Measurements from ENCODE around the gene ARSB. TPM values are rescaled to one million over a fixed set of nuclear protein-coding genes. Genes with fewer than 3 reads are reported as not detected.
"Not testable (repeated sequence)": the region's sequence is repeated elsewhere in the genome, so short reads cannot be mapped to it uniquely, and the experiment has no call there.

Gene ARSB
- total RNA-seq, 1 donor from 2014 or later: 9.7 TPM

DNA sequence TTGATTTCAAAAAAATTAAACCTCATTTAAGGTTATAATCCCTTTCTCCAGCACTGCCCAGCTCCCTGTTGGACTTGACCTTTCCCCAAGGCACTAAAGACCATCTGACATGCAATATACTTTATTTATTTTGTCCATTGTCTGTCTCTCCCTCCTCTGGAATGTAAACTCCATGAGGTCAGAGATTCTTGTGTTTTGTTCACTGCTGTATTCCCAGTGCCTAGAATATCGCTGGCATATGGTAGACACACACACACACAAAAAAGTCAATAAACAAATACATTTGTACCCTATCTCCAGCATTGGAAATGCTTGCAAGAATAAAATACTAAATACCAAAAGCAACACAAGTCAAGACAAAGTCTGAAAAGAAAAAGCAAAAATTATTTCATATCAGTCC lies 17.3 kb upstream of the ARSB start:
- DNase-seq (no peak), ATAC-seq (ENCODE audit: poor library complexity) (no peak)
- intact Hi-C loops (cut with DNase I): no loop called here

DNA sequence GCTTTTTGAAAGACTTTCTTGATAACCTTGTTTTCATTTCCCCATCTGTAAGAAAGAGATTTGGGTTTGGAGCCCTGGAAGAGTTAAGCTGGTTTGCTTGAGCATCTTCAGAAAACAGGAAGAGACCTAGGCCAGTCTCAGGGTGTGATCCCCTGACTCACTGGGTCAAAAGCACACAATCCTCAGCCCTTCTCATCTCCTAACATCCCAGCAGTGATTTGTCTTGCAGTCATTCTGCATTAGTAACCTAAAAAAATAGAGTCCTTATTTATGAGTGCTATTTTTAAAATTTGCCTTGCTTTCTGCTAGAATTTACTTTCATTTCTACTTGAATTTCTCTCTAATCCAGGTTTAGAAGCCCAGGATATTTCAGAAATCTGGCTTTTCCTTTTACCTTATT lies 16.4 kb upstream of the ARSB start:
- intact Hi-C loops (cut with DNase I): no loop called here
- ATAC-seq (ENCODE audit: poor library complexity) (no peak), DNase-seq (no peak)

- ATAC-seq (ENCODE audit: poor library complexity) (no peak), DNase-seq (no peak)
- intact Hi-C loops (cut with DNase I): no loop called here
Observed at GRCh38 chr5:78997090-78997489, 12.0 kb upstream of the ARSB start.

DNA sequence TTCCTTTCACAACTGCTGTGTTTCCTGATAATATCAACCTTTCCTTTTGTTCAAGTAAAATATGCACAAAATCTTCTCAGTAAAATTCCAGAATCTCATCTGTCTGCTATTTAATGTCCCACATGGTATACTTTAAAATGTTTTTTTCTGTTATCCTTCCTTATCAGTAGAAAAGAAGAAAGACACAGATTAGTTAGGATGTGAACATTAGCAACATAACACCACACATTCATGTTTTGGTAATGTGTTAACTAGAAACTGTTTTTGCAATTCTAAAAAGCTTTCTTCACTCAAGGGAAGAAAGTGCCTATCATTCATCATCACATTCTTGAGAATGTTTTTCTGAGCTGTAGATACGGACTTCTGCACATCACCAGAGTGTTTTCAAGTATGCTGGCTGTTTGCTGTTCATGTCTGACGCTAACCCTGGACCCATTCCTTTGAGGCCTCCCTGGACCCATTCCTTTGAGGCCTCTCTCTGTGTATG lies 10.5 kb upstream of the ARSB start:
- ATAC-seq (ENCODE audit: poor library complexity): no peak
- intact Hi-C loops (cut with DNase I): no loop called here
- DNase-seq: no peak

- intact Hi-C loops (cut with DNase I): no loop called here
- ATAC-seq (ENCODE audit: poor library complexity) (no peak), DNase-seq (no peak)
Observed at GRCh38 chr5:78993165-78993564, 8.1 kb upstream of the ARSB start.

- ATAC-seq (ENCODE audit: poor library complexity) (no peak), DNase-seq (no peak)
- intact Hi-C loops (cut with DNase I): no loop called here
Observed at GRCh38 chr5:78992146-78992545, 7.0 kb upstream of the ARSB start.

DNA sequence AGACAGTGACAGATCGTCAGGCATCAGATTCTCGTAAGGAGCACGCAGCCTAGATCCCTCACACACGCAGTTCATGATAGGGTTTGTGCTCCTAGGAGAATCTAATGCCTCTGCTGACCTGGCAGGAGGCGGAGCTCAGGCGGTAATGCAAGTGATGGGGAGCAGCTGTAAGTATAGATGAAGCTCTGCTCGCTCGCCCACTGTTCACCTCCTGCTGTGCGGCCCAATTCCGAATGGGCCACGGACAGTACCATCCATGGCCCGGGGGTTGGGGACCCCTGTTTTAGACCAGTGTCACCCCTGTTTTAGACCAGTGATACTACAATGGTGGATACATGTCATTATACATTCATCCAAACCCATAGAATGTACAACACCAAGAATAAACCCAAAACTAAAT lies 4.0 kb upstream of the ARSB start:
- intact Hi-C loops (cut with DNase I): no loop called here
- DNase-seq (no peak), ATAC-seq (ENCODE audit: poor library complexity) (no peak)

GRCh38 chr5:78985725-78986223 lies 664 bp upstream of the ARSB start:
- intact Hi-C loops (cut with DNase I): no loop called here
- DNase-seq: peak; percentile 45
- peak; percentile 27 for ATAC-seq (ENCODE audit: poor library complexity)

DNA sequence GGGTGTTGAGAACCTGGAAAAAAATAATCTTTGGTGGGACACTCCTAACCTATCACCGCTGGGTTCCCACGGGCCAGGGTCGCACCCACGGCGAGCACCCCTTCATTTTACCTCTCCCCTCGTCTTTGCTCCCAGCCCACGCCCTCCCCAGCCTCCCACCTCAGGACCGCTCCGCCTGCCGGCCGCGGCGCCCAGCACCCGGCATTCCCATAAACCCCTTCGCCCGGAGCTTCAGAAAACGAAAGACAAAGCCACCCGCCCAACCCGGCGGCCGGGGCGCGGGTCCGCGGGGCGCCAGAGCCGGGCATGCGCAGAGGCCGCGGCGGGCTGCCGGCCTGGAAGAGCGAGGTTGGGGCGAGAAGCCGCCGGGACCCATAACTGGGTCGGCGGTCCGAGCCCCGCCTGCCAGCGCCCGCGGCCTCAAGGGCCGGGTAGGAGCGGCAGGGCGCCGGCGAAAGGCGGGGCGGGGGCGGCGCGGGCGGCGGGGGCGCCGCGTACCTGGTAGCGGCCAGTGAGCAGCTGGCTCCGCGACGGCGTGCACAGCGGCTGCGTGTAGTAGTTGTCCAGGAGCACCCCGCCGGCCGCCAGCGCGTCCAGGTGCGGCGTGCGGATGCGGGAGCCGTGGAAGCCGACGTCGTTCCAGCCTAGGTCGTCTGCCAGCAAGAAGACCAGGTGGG lies 533 bp downstream of the ARSB start:
- DNase-seq (peak; percentile 89), ATAC-seq (ENCODE audit: poor library complexity) (peak; percentile 90)
- intact Hi-C loops (cut with DNase I): no loop called here

DNA sequence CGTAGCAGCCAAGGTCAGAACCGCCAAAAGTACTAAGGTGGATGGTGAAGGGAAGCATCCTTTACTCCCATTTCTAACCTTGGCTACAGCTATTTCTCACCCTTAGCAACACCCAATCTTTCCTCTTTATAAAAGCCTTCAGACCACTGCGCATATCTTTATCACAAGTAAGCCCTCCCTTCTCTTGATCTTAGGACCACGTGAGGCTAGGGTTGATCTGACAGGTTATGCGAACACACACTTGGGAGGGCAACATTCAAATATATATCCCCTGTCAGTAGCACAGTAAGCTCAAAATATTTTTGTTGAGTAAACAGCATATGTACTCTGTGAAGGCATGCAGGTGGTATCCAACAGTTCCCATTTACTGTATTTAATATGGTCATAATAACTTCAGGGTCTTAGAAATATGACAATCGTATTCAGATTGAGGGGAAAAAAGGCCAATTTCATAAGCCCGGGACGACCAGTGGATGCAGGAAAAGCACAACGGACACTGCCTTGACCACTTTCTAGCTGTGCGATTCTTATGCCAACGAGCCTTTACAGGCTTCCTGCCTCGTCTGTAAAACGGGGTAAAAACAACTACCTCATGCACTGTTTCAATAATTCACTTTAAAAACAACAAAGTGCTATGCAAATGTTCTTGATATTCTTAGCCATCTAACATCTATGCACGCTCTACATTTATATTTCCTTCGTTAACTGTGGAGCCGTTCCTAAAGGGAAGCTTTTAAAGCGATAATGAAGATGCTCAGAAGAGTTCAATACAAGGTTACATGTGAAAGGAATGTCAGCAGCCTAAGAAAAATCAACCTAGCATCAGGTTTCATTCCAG lies 1.3 kb downstream of the ARSB start:
- DNase-seq (no peak), ATAC-seq (ENCODE audit: poor library complexity) (no peak)
- intact Hi-C loops (cut with DNase I): no loop called here

GRCh38 chr5:78983194-78983593 lies 1.9 kb downstream of the ARSB start:
- DNase-seq; ATAC-seq (ENCODE audit: poor library complexity); intact Hi-C loops (cut with DNase I): not testable (repeated sequence)

- intact Hi-C loops (cut with DNase I): no loop called here
- ATAC-seq (ENCODE audit: poor library complexity) (no peak), DNase-seq (no peak)
Observed at GRCh38 chr5:78979909-78980308, 5.2 kb downstream of the ARSB start.

GRCh38 chr5:78979117-78979742 lies 5.9 kb downstream of the ARSB start:
- intact Hi-C loops (cut with DNase I): no loop called here
- no peak for DNase-seq

DNA sequence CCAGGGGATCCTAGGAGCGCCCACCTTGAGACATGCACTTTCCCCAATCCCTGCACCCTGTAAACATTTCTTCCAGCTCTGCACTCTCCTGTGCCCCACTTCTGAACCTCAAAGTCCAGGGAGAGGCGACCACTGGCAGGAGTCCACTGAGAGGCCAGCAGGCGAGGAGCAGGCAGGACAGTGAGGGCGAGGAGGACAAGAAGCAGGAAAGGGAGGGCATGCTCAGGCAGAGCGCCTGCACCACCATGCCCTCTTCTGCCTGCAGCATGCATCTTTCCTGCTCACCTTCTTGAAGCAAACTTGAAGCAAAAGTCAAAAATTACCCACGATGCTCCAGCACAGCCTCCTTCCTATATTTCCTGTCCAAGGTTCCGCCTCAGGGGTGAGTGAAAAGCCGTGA lies 10.1 kb downstream of the ARSB start:
- ATAC-seq (ENCODE audit: poor library complexity) (no peak), DNase-seq (no peak)
- intact Hi-C loops (cut with DNase I): no loop called here

More at GRCh38 chr5:78979117-78979742, 5.9 kb downstream of the ARSB start:
- ATAC-seq (ENCODE audit: poor library complexity): no peak

DNA sequence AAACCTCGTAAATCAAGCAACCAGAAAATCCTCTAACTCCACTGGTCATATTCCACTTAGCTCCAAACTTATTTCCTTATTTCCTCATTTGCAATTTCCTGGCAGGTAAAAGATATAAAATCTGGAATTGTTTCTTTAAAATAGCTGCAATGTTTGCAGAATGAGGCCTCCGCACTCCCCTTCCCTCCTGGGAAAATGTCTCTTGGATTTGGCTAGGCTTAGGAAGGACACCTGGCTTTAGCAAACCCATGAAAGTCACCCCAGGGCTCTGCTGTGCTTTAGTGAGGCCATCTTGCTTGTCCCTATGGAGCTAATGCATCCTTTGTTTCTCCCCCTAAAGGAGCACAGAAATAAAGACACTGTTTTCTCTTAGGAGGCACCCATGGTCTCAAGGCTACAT lies 10.5 kb downstream of the ARSB start:
- DNase-seq (no peak), ATAC-seq (ENCODE audit: poor library complexity) (no peak)
- intact Hi-C loops (cut with DNase I): no loop called here

GRCh38 chr5:78974011-78974410 lies 11.1 kb downstream of the ARSB start:
- no peak for DNase-seq
- ATAC-seq (ENCODE audit: poor library complexity): peak; percentile 82
- intact Hi-C loops (cut with DNase I): no loop called here

DNA sequence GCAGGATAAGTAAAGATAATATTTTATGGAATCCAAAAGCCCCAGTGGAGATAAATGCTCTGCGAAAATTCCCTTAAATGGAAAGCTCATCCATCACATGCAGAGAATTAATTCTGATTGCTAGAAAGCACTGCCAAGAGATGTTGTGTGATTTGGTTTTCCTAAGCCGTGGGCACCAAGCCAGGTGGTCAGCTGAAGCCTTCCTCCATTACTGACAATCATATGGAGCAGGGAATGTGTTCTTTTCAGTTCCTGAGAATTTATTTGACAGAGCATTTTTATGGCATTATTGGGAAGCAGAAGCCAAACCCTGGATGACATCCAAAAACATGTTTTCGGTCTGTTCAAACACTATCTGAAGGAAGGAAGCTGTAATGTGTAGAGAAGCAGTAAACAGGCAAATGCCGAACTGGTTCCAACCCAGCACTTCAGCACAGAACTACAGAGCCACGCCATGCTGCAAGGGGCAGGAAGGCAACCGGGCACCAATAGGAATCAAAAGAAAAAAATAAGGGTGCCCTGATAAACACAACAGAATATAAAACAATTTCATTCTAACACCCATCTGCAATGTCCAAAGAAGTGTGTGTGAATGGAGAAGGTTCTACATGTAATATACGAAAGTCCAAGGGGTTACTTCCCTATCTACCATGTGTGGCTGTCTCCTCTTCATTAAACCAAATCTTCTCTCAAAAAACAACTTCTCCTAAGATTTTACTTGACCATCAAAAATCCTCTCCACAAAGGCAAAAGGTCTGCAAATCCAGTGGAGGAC lies 12.3 kb downstream of the ARSB start:
- ATAC-seq (ENCODE audit: poor library complexity) (peak; percentile 38), DNase-seq (peak; percentile 54)
- intact Hi-C loops (cut with DNase I): no loop called here

DNA sequence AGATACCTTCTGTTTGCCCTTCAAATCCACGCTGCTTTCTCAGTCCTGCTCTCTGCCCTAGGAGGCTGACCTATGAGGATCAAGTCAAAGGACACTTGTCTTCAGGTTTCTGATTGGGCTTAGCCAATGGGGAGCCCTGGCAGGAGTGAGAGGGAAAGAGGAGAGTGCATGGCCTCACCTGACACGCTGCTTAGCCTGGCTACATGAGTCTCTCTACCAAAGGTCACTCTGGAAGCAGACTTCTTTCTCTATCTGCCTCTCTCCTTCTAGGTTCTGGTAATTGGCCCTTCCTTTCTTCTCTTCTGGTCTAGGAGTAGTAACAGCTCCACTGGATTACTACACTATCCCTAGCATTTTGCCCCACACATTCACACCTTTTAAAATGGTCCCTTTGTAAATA lies 13.1 kb downstream of the ARSB start:
- intact Hi-C loops (cut with DNase I): no loop called here
- DNase-seq: no peak
- ATAC-seq (ENCODE audit: poor library complexity): no peak

GRCh38 chr5:78968781-78969180 lies 16.3 kb downstream of the ARSB start:
- DNase-seq (no peak), ATAC-seq (ENCODE audit: poor library complexity) (no peak)
- intact Hi-C loops (cut with DNase I): no loop called here

Data from Right ventricle myocardium superior (tissue), 1 donor.